WERI-Rb-1 (cell line): Measurements from ENCODE around the gene SLC12A9.

ENCODE experiments used
- DNase-seq: peaks from one replicate; pipeline ENCODE4 v3.0.0-alpha.2; 2020
- H3K27ac ChIP-seq: fragments of 250-450 bp; sonication (Bioruptor Pico); 2 replicates; pipeline ENCODE4 v1.5.1; 2020; ENCODE audit warnings: mild to moderate bottlenecking, moderate library complexity
- H3K27me3 ChIP-seq: fragments of 250-450 bp; sonication (Bioruptor Pico); 2 replicates; pipeline ENCODE4 v1.5.1; 2021; ENCODE audit warnings: mild to moderate bottlenecking, low read depth, moderate library complexity; ENCODE audit not compliant: insufficient read depth, severe bottlenecking
- H3K36me3 ChIP-seq: fragments of 250-450 bp; sonication (Bioruptor Pico); 2 replicates; pipeline ENCODE4 v1.5.1; 2020; ENCODE audit warnings: mild to moderate bottlenecking, moderate library complexity
- H3K4me3 ChIP-seq: 2 replicates; pipeline ENCODE4 v1.5.1; 2011; ENCODE audit warnings: low read depth, mild to moderate bottlenecking, control low read depth, low read length
- H3K9me3 ChIP-seq: fragments of 250-450 bp; sonication (Bioruptor Pico); 2 replicates; pipeline ENCODE4 v1.5.1; 2021; ENCODE audit warnings: mild to moderate bottlenecking, moderate library complexity; ENCODE audit not compliant: severe bottlenecking
- CTCF ChIP-seq: IDR thresholded peaks from 2 replicates; pipeline ENCODE4 v1.5.1; 2011; ENCODE audit warnings: low read depth, mild to moderate bottlenecking, control low read depth, inconsistent platforms, low read length

SLC12A9 gene

GRCh38 chr7:100818825-100819224 is 33.7 kb upstream of the SLC12A9 start:
- TF ChIP-seq CTCF: no peak
- H3K36me3 ChIP-seq: no peaks in the 10 kb centered on the region

GRCh38 chr7:100819586-100819985 is 32.9 kb upstream of the SLC12A9 start:
- no peaks in the 10 kb centered on the region for H3K36me3 ChIP-seq
- no peak overlapping the region for H3K27ac ChIP-seq

More at GRCh38 chr7:100818825-100819224, 33.7 kb upstream of the SLC12A9 start:
- H3K27me3 ChIP-seq: peaks cover 11% of the 10 kb centered on the region
- no peak overlapping the region for H3K27ac ChIP-seq
- H3K9me3 ChIP-seq: no peaks in the 10 kb centered on the region
- no peak overlapping the region for H3K4me3 ChIP-seq
- no peak for DNase-seq

GRCh38 chr7:100822236-100823139 is 30.0 kb upstream of the SLC12A9 start:
- no peak for TF ChIP-seq CTCF
- no peaks in the 10 kb centered on the region for H3K9me3 ChIP-seq
- no peaks in the 10 kb centered on the region for H3K36me3 ChIP-seq
- no peak for DNase-seq
- no peak overlapping the region for H3K27ac ChIP-seq
- H3K27me3 ChIP-seq: peaks cover 44% of the 10 kb centered on the region
- H3K4me3 ChIP-seq: no peak overlapping the region

More at GRCh38 chr7:100819586-100819985, 32.9 kb upstream of the SLC12A9 start:
- Histone ChIP-seq H3K4me3 (no peak overlapping the region), H3K9me3 (no peaks in the 10 kb centered on the region), H3K27me3 (peaks cover 19% of the 10 kb centered on the region)
- TF ChIP-seq CTCF: no peak
- no peak for DNase-seq

- Histone ChIP-seq H3K36me3 (no peaks in the 10 kb centered on the region), H3K9me3 (no peaks in the 10 kb centered on the region), H3K27me3 (peaks cover 50% of the 10 kb centered on the region), H3K27ac (no peak overlapping the region), H3K4me3 (no peak overlapping the region)
- no peak for DNase-seq
- no peak for TF ChIP-seq CTCF
Measured at GRCh38 chr7:100823140-100823525, 29.4 kb upstream of the SLC12A9 start.

- no peak overlapping the region for H3K27ac ChIP-seq
- DNase-seq: no peak
- H3K4me3 ChIP-seq: no peak overlapping the region
- no peaks in the 10 kb centered on the region for H3K36me3 ChIP-seq
- no peaks in the 10 kb centered on the region for H3K9me3 ChIP-seq
- peaks cover 54% of the 10 kb centered on the region for H3K27me3 ChIP-seq
- no peak for TF ChIP-seq CTCF
Measured at GRCh38 chr7:100823534-100823933, 29.0 kb upstream of the SLC12A9 start.
